ENCODE results near the gene OTOG.

The OTOG gene

GRCh38 chr11:17591293-17591692, 44.2 kb downstream of the OTOG start:
- no peak for TF ChIP-seq GABPA (IDR thresholded peaks at IDR 0.05; ENCODE audit: low read depth)
- no peak for TF ChIP-seq POLR2AphosphoS5 (IDR thresholded peaks at IDR 0.05; ENCODE audit: low read depth)
- no peak for TF ChIP-seq REST (IDR thresholded peaks at IDR 0.05; ENCODE audit: insufficient replicate concordance, low read depth)
- no peak for TF ChIP-seq SPI1 (IDR thresholded peaks at IDR 0.05; ENCODE audit: borderline replicate concordance, low read depth)
- TF ChIP-seq CTCF (IDR thresholded peaks at IDR 0.05; ENCODE audit: insufficient read depth, low read length), result no peak
- no peak overlapping the region for H3K27ac ChIP-seq (replicated peaks)
- no peaks in the 10 kb centered on the region for H3K27me3 ChIP-seq (ENCODE audit: insufficient read depth, poor library complexity, severe bottlenecking)
- H3K4me3 ChIP-seq (replicated peaks; ENCODE audit: insufficient read depth, low read length), result no peak overlapping the region
- no peak for DNase-seq (ENCODE audit: low read depth in 1 of 2, low spot score in 1 of 2)

GRCh38 chr11:17593466-17594245, 46.6 kb downstream of the OTOG start:
- Histone ChIP-seq H3K27ac (replicated peaks) (no peak overlapping the region), H3K4me3 (replicated peaks; ENCODE audit: insufficient read depth, low read length) (no peak overlapping the region), H3K27me3 (ENCODE audit: insufficient read depth, poor library complexity, severe bottlenecking) (no peaks in the 10 kb centered on the region)
- no peak for DNase-seq (ENCODE audit: low read depth in 1 of 2, low spot score in 1 of 2)
- TF ChIP-seq CTCF (IDR thresholded peaks at IDR 0.05; ENCODE audit: insufficient read depth, low read length), result no peak
- no peak for TF ChIP-seq REST (IDR thresholded peaks at IDR 0.05; ENCODE audit: insufficient replicate concordance, low read depth)
- no peak for TF ChIP-seq POLR2AphosphoS5 (IDR thresholded peaks at IDR 0.05; ENCODE audit: low read depth)
- no peak for TF ChIP-seq SPI1 (IDR thresholded peaks at IDR 0.05; ENCODE audit: borderline replicate concordance, low read depth)
- no peak for TF ChIP-seq GABPA (IDR thresholded peaks at IDR 0.05; ENCODE audit: low read depth)

- H3K27ac ChIP-seq (replicated peaks), result no peak overlapping the region
Measured at GRCh38 chr11:17594686-17595192, 47.7 kb downstream of the OTOG start.

More at GRCh38 chr11:17594686-17595192, 47.7 kb downstream of the OTOG start:
- peaks cover 2% of the 10 kb centered on the region for H3K27me3 ChIP-seq (ENCODE audit: insufficient read depth, poor library complexity, severe bottlenecking)
- no peak for DNase-seq (ENCODE audit: low read depth in 1 of 2, low spot score in 1 of 2)
- no peak overlapping the region for H3K4me3 ChIP-seq (replicated peaks; ENCODE audit: insufficient read depth, low read length)
- TF ChIP-seq REST (IDR thresholded peaks at IDR 0.05; ENCODE audit: insufficient replicate concordance, low read depth) (no peak), CTCF (IDR thresholded peaks at IDR 0.05; ENCODE audit: insufficient read depth, low read length) (no peak), SPI1 (IDR thresholded peaks at IDR 0.05; ENCODE audit: borderline replicate concordance, low read depth) (no peak), GABPA (IDR thresholded peaks at IDR 0.05; ENCODE audit: low read depth) (no peak), POLR2AphosphoS5 (IDR thresholded peaks at IDR 0.05; ENCODE audit: low read depth) (no peak)

Measured in HL-60 (cell line).